Renal cortical epithelial cell (primary cell): ENCODE measurements around the gene RAB3IP. TPM values are rescaled to one million over a fixed set of nuclear protein-coding genes. Genes with fewer than 3 reads are reported as not detected.
"Not testable (repeated sequence)": the region's sequence is repeated elsewhere in the genome, so short reads cannot be mapped to it uniquely, and the experiment has no call there.

Experiments
- DNase-seq: peaks from one replicate; pipeline ENCODE4 v3.0.0-alpha.2; 2011; ENCODE audit warnings: low read depth
- total RNA-seq: library from RNA; depleted of rRNA; stranded (reverse); fragments of >200 nt; gene quantifications from 2 replicates; pipeline ENCODE4 v1.2.3, GENCODE V29; 2014

RAB3IP gene
- total RNA-seq, 1 donor from 2014 or later, result 45.7 TPM

- DNase-seq, result no peak
Measured at GRCh38 chr12:69755302-69755701, 16.6 kb downstream of the RAB3IP start.

GRCh38 chr12:69756088-69756755 lies 17.6 kb downstream of the RAB3IP start:
- no peak for DNase-seq

- no peak for DNase-seq
Measured at GRCh38 chr12:69758105-69758504, 19.4 kb downstream of the RAB3IP start.

GRCh38 chr12:69759581-69759980 lies 20.9 kb downstream of the RAB3IP start:
- not testable (repeated sequence) for DNase-seq

- DNase-seq, result no peak
Measured at GRCh38 chr12:69765515-69765914, 26.9 kb downstream of the RAB3IP start.

DNA sequence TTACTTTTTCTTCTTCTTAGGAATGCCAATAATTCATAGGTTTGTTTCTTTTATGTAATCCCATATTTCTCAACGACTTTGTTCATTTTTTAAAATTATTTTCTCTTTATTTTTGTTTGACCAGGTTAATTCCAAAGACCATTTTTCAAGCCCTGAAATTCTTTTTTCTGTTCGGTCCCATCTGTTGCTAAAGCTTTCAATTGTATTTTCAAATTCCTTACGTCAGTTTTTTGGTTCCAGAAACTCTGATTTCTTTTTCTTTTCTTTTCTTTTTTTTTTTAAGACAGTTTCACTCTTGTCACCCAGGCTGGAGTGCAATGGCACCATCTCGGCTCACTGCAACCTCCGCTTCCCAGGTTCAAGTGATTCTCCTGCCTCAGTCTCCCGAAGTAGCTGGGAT lies 27.6 kb downstream of the RAB3IP start:
- DNase-seq, result no peak

DNA sequence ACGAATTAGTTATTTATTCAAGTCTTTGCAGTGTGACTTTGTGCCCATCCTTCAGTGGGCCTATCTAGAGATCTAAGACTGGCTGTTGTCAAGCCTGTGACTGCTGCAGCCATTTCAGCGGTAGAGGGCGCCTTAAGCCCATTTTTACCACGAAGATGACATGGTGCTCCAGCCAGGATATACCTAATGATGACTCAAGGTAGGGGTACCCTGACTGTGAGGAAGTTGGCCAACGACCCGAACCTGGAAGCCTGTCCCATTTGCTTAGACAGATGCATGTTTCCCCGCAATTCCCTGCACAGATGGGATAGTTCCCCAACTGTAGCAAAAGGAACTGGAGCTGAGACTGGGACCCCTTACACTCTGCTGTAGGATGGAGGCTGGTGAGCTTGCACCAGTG lies 41.3 kb downstream of the RAB3IP start:
- peak; percentile 13 for DNase-seq

- DNase-seq, result no peak
Measured at GRCh38 chr12:69783365-69783764, 44.7 kb downstream of the RAB3IP start.

DNA sequence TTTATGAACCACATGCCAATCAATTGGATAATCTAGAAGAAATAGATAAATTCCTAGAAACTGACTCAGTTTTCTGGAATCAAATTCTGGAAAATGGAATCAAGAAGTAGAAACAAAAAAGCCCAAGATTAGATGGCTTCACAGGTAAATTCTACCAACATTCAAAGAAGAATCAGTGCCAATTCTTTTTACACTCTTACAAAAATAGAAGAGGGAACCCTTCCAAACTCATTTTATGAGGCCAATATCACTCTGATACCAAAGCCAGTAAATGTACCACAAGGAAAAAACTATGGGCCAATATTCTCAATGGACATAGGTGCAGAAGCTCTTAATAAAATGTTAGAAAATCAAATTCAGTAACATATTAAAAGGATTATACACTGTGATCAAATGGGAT lies 50.7 kb downstream of the RAB3IP start:
- no peak for DNase-seq

GRCh38 chr12:69792533-69792932 lies 53.9 kb downstream of the RAB3IP start:
- DNase-seq, result no peak

- not testable (repeated sequence) for DNase-seq
Measured at GRCh38 chr12:69807101-69807897, 68.6 kb downstream of the RAB3IP start.

- DNase-seq, result no peak
Measured at GRCh38 chr12:69810870-69811498, 72.3 kb downstream of the RAB3IP start.

- no peak for DNase-seq
Measured at GRCh38 chr12:69816082-69816481, 77.4 kb downstream of the RAB3IP start.

DNA sequence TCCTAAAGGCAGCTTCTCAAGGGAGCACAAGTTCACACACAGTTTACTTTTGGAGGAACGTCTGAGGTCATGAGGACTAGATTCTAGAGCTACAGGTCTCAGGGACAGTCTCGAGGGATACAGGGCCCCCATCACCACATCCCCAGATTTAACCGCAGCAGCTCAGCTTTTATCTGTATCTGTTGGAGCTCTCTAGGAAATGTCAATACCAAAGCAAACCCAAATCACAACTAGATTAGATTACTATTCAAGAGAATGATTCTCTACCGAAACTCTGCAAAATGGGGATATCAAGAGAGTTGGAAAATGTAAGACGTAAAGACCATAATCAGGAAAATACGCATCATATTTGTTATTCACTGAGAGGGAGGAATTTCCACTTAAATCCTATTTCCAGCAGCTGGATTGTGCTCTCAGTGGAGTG lies 82.4 kb downstream of the RAB3IP start:
- DNase-seq, result no peak

DNA sequence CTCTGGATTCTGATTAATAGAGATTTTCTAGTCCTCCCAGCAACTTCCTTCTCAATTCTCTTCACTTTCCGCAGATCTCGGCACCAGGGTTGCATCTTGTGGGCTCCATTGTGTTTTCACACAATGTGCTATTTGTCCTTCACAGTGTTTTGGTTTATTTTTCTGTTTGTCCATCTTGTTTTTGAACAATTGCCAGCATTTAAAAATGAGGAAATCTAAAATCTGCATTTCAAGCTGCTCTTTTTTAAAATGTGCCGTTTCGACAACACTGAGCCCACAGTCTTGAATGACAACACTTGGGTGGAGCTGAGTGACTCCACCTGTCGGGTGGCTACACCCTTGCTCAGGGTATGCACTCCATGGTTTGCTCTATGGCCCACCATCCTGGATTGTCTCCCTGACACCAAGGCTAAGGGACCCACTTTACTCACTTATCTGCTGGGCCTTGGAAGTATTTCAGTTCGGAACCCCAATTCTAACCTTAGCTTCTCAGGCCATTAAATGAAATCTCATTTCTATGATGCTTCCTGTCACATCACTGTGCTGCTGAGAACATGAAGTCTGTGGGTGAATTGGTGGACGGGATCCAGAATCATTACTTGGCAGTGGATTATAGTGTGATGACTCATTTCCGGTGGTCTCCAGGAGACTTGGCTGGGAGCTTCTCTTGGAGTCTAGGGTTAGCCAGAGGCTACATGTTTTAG lies 82.9 kb downstream of the RAB3IP start:
- peak; percentile 81 for DNase-seq

DNA sequence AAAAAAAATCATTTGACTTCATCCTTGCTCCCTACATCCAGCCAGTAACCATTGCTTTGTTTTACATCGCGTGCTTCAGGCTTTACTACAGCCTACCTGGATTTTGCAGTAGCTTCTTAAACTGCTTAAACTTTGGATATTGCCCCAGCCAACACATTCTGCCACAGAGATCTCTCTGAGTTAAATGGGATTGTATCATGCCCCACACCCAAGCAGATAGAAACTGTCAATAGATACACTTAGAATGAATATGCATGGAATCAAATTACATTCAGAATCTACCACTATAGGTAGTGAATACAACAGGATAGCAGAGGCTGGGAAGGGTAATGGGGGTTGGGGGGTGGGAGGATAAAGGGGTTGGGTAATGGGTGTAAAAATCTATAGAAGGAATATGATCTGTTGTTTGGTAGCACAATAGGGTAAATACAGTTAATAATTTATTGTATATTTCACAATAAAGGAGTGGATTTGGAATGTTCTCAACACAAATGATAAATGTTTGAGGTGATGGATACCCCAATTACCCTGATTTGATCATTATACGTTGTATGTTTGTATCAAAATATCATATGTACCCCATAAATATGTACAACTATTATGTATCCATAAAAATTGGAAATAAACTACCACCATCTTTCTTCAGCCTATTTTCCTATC lies 83.7 kb downstream of the RAB3IP start:
- no peak for DNase-seq

- DNase-seq, result no peak
Measured at GRCh38 chr12:69824028-69824427, 85.4 kb downstream of the RAB3IP start.

DNA sequence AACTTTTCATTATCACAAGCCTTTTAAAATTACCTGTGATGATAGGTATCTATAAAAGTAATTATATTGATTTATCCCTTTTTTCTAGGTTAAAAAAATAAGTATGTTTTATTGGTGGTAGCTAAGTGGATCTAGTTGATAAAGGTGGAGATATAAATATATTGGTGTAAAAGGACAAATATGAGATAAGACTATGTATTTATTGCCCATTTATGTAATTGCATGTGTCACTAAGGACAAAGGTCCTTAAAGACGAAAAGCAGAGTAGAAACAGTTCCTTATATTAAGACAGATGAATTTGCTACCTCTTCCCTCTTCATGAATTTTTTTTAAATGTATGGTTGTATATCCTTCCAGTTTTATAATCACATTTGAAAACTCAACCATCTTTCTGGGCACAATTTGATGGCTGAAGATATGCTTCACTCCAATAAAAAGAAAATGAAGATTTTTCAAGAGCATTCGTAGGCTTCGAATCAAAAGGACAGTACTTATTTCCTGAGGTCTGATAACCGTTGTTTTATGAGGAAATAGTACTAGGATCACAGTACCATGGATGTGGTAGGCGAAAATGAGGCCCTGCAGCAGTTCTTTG lies 86.4 kb downstream of the RAB3IP start, which contains the start of gene MYRFL:
Gene MYRFL, plus strand, starts transcription at position 262 of the 595 bp plus-strand sequence. Its CDS starts 291 bp downstream, at position 553.
- DNase-seq, result no peak

- DNase-seq, result no peak
Measured at GRCh38 chr12:69828897-69829296, 90.2 kb downstream of the RAB3IP start.

GRCh38 chr12:69833696-69834095 lies 95.0 kb downstream of the RAB3IP start:
- DNase-seq, result peak; percentile 27

- DNase-seq, result peak; percentile 83
Measured at GRCh38 chr12:69834147-69834546, 95.5 kb downstream of the RAB3IP start.
